HepG2 (cell line): ENCODE measurements around the gene CCS. TPM values are rescaled to one million over a fixed set of nuclear protein-coding genes. Genes with fewer than 3 reads are reported as not detected.

Source experiments
- FLYWCH1 ChIP-seq: sonication (generic); formaldehyde crosslinking; IDR thresholded peaks from 2 replicates; pipeline ENCODE4 v1.8.1; 2023; ENCODE audit warnings: mild to moderate bottlenecking, missing genetic modification reagents
- KLF12 ChIP-seq: sonication (generic); formaldehyde crosslinking; IDR thresholded peaks from 2 replicates; pipeline ENCODE4 v1.4.0; 2020; ENCODE audit warnings: missing genetic modification reagents, borderline replicate concordance
- KMT2B ChIP-seq: IDR thresholded peaks from 2 replicates; pipeline ENCODE4 v1.6.1; 2016; ENCODE audit warnings: missing genetic modification reagents, missing compliant biosample characterization
- PAWR ChIP-seq: sonication (generic); formaldehyde crosslinking; IDR thresholded peaks from 2 replicates; pipeline ENCODE4 v1.4.0; 2020; ENCODE audit warnings: missing genetic modification reagents, mild to moderate bottlenecking, borderline replicate concordance
- PITX1 ChIP-seq: sonication (generic); formaldehyde crosslinking; IDR thresholded peaks from 2 replicates; pipeline ENCODE4 v1.5.1; 2020; ENCODE audit warnings: mild to moderate bottlenecking, missing genetic modification reagents
- PTBP1 ChIP-seq: fragments of 200-400 bp; formaldehyde crosslinking; IDR thresholded peaks from 2 replicates; pipeline ENCODE4 v1.6.1; 2018; ENCODE audit warnings: low read length, low read depth; ENCODE audit not compliant: poor library complexity, severe bottlenecking
- RARA ChIP-seq: IDR thresholded peaks from 2 replicates; pipeline ENCODE4 v1.6.1; 2016; ENCODE audit warnings: missing genetic modification reagents, missing compliant biosample characterization
- ZNF3 ChIP-seq: IDR thresholded peaks from 2 replicates; pipeline ENCODE4 v1.7.0; 2017; ENCODE audit warnings: inconsistent platforms
- ZNF547 ChIP-seq: sonication (generic); formaldehyde crosslinking; IDR thresholded peaks from 2 replicates; pipeline ENCODE4 v1.5.1; 2020; ENCODE audit warnings: mild to moderate bottlenecking, missing genetic modification reagents
- ZNF563 ChIP-seq: sonication (generic); formaldehyde crosslinking; IDR thresholded peaks from 2 replicates; pipeline ENCODE4 v1.8.0; 2022; ENCODE audit warnings: mild to moderate bottlenecking, moderate library complexity, missing genetic modification reagents
- ZNF614 ChIP-seq: IDR thresholded peaks from 2 replicates; pipeline ENCODE4 v1.6.1; 2018; ENCODE audit warnings: missing biosample characterization, missing genetic modification reagents, inconsistent platforms, borderline replicate concordance
- ZNF790 ChIP-seq: sonication (generic); formaldehyde crosslinking; IDR thresholded peaks from 2 replicates; pipeline ENCODE4 v1.8.0; 2022; ENCODE audit warnings: missing genetic modification reagents, mild to moderate bottlenecking, borderline replicate concordance
- ZSCAN25 ChIP-seq: sonication (generic); formaldehyde crosslinking; IDR thresholded peaks from 2 replicates; pipeline ENCODE4 v1.8.0; 2022; ENCODE audit warnings: mild to moderate bottlenecking, missing genetic modification reagents
- polyA plus RNA-seq, 8 experiments: library from polyadenylated mRNA; depleted of rRNA in 3 of 8; stranded (reverse) in 7 of 8; unstranded in 1 of 8; fragments of >200 nt; fragmentation: Illumina TruSeq in 4 of 8; extraction: Trizol in 4 of 8; gene quantifications; 2 replicates each; pipeline versions ENCODE4 v1.2.1 to v1.2.3, GENCODE V29; 2011 to 2016; ENCODE audit warnings: low read depth in 4 of 8, missing spikeins in 1 of 8, mixed read lengths in 1 of 8; ENCODE audit not compliant: insufficient read depth in 1 of 8
- total RNA-seq, 5 experiments: library from RNA; depleted of rRNA; stranded (reverse); fragments of >200 nt; fragmentation: Illumina TruSeq; extraction: Trizol; gene quantifications; 2 replicates each; pipeline ENCODE4 v1.2.3, GENCODE V29; 2016; ENCODE audit warnings: low read depth in 1 of 5
- TF ChIP-seq, protein P1 (sequence below): sonication (generic); formaldehyde crosslinking; IDR thresholded peaks from 2 replicates; pipeline ENCODE4 v1.4.0; 2020; ENCODE audit warnings: missing genetic modification reagents
- TF ChIP-seq, protein P2 (sequence below): sonication (generic); formaldehyde crosslinking; IDR thresholded peaks from 2 replicates; pipeline ENCODE4 v1.5.0; 2020; ENCODE audit warnings: mild to moderate bottlenecking, missing genetic modification reagents, borderline replicate concordance
- TF ChIP-seq, protein P3 (sequence below): IDR thresholded peaks from 2 replicates; pipeline ENCODE4 v1.6.1; 2016; ENCODE audit warnings: mild to moderate bottlenecking
- TF ChIP-seq, protein P4 (sequence below): sonication (generic); formaldehyde crosslinking; IDR thresholded peaks from 2 replicates; pipeline ENCODE4 v1.5.1; 2020; ENCODE audit warnings: missing genetic modification reagents, mild to moderate bottlenecking, borderline replicate concordance

Gene CCS
- total and polyA plus RNA-seq, 2 of the 13 experiments (the other 11 are each of a cell fraction or from before 2014, with no cell fraction given), result 25.4 to 44.6 TPM

DNA sequence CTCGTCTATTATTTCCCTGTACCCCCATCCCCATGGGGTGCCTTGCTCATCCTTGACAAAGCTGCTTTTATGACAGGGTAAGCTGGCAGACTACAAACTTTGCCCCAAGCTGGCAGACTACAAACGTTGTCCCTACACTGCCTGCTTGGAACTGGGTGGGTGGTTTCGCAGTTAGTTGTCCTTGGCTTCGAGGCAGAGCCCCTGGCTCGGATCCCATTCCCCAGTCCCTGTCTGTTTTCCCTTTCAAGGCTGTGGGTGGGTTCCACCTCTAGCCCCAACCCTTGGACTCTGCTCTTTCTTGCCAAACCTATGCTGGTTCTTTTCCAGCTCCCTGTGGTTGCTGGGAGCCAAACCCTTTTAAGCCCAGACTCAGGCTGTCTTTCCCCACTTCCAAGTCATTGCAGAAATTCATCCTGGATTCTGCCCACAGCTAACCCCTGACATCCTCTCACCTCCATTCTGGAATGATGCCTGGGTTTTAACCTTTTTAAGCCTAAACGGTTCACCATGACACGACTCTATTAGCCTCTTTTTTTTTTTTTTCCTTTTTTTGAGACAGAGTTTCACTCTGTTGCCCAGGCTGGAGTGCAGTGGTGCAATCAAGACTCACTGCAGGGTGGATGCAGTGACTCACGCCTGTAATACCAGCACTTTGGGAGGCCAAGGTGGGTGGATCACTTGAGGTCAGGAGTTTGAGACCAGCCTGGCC, 14.3 kb downstream of the CCS start (continued):
- TF ChIP-seq, protein P1, sequence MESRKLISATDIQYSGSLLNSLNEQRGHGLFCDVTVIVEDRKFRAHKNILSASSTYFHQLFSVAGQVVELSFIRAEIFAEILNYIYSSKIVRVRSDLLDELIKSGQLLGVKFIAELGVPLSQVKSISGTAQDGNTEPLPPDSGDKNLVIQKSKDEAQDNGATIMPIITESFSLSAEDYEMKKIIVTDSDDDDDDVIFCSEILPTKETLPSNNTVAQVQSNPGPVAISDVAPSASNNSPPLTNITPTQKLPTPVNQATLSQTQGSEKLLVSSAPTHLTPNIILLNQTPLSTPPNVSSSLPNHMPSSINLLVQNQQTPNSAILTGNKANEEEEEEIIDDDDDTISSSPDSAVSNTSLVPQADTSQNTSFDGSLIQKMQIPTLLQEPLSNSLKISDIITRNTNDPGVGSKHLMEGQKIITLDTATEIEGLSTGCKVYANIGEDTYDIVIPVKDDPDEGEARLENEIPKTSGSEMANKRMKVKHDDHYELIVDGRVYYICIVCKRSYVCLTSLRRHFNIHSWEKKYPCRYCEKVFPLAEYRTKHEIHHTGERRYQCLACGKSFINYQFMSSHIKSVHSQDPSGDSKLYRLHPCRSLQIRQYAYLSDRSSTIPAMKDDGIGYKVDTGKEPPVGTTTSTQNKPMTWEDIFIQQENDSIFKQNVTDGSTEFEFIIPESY (CRISPR knock-in tag), result no peak; the same call in 1 of the 2 replicates
- TF ChIP-seq RARA (CRISPR knock-in tag) (no peak; the same call in 1 of the 2 replicates), PTBP1 (no peak), ZNF3 (CRISPR knock-in tag) (0 out of 2 replicates have a peak, but pooled peaks have one; percentile 30), ZNF547 (CRISPR knock-in tag) (no peak), ZSCAN25 (no peak), FLYWCH1 (CRISPR knock-in tag) (no peak), KMT2B (CRISPR knock-in tag) (no peak), ZNF614 (CRISPR knock-in tag) (no peak), PITX1 (CRISPR knock-in tag) (no peak), KLF12 (CRISPR knock-in tag) (no peak), ZNF563 (CRISPR knock-in tag) (no peak), PAWR (CRISPR knock-in tag) (no peak), ZNF790 (no peak)
- TF ChIP-seq, protein P2, sequence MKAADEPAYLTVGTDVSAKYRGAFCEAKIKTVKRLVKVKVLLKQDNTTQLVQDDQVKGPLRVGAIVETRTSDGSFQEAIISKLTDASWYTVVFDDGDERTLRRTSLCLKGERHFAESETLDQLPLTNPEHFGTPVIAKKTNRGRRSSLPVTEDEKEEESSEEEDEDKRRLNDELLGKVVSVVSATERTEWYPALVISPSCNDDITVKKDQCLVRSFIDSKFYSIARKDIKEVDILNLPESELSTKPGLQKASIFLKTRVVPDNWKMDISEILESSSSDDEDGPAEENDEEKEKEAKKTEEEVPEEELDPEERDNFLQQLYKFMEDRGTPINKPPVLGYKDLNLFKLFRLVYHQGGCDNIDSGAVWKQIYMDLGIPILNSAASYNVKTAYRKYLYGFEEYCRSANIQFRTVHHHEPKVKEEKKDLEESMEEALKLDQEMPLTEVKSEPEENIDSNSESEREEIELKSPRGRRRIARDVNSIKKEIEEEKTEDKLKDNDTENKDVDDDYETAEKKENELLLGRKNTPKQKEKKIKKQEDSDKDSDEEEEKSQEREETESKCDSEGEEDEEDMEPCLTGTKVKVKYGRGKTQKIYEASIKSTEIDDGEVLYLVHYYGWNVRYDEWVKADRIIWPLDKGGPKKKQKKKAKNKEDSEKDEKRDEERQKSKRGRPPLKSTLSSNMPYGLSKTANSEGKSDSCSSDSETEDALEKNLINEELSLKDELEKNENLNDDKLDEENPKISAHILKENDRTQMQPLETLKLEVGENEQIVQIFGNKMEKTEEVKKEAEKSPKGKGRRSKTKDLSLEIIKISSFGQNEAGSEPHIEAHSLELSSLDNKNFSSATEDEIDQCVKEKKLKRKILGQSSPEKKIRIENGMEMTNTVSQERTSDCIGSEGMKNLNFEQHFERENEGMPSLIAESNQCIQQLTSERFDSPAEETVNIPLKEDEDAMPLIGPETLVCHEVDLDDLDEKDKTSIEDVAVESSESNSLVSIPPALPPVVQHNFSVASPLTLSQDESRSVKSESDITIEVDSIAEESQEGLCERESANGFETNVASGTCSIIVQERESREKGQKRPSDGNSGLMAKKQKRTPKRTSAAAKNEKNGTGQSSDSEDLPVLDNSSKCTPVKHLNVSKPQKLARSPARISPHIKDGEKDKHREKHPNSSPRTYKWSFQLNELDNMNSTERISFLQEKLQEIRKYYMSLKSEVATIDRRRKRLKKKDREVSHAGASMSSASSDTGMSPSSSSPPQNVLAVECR, result peak; percentile 44; the same call in 1 of the 2 replicates
- TF ChIP-seq, protein P3, sequence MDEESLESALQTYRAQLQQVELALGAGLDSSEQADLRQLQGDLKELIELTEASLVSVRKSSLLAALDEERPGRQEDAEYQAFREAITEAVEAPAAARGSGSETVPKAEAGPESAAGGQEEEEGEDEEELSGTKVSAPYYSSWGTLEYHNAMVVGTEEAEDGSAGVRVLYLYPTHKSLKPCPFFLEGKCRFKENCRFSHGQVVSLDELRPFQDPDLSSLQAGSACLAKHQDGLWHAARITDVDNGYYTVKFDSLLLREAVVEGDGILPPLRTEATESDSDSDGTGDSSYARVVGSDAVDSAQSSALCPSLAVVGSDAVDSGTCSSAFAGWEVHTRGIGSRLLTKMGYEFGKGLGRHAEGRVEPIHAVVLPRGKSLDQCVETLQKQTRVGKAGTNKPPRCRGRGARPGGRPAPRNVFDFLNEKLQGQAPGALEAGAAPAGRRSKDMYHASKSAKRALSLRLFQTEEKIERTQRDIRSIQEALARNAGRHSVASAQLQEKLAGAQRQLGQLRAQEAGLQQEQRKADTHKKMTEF, result no peak
- TF ChIP-seq, protein P4, sequence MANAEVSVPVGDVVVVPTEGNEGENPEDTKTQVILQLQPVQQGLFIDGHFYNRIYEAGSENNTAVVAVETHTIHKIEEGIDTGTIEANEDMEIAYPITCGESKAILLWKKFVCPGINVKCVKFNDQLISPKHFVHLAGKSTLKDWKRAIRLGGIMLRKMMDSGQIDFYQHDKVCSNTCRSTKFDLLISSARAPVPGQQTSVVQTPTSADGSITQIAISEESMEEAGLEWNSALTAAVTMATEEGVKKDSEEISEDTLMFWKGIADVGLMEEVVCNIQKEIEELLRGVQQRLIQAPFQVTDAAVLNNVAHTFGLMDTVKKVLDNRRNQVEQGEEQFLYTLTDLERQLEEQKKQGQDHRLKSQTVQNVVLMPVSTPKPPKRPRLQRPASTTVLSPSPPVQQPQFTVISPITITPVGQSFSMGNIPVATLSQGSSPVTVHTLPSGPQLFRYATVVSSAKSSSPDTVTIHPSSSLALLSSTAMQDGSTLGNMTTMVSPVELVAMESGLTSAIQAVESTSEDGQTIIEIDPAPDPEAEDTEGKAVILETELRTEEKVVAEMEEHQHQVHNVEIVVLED (CRISPR knock-in tag), result no peak
